HL-60 (cell line): ENCODE measurements around the gene PYGB.

Source experiments
- DNase-seq, 2 experiments: peaks; one replicate each; pipeline ENCODE4 v3.0.0-alpha.2; 2010 to 2020; ENCODE audit warnings: low read depth in 1 of 2, low spot score in 1 of 2
- H3K27ac ChIP-seq: fragments of 250-450 bp; sonication (Bioruptor Pico); replicated peaks from 2 replicates; pipeline ENCODE4 v1.5.1; 2020; ENCODE audit warnings: mild to moderate bottlenecking, moderate library complexity
- H3K27me3 ChIP-seq: fragments of 250-450 bp; sonication (Bioruptor Pico); 2 replicates; pipeline ENCODE4 v1.5.1; 2021; ENCODE audit warnings: mild to moderate bottlenecking, moderate library complexity; ENCODE audit not compliant: insufficient read depth, poor library complexity, severe bottlenecking
- H3K4me3 ChIP-seq: replicated peaks from 2 replicates; pipeline ENCODE4 v1.5.1; 2011; ENCODE audit warnings: mild to moderate bottlenecking, control low read depth, low read length; ENCODE audit not compliant: insufficient read depth
- GABPA ChIP-seq: IDR thresholded peaks from 2 replicates; pipeline ENCODE4 v1.6.1; 2012; ENCODE audit warnings: low read depth
- POLR2AphosphoS5 ChIP-seq: IDR thresholded peaks from 2 replicates; pipeline ENCODE4 v1.6.1; 2012; ENCODE audit warnings: low read depth
- SPI1 ChIP-seq: IDR thresholded peaks from 2 replicates; pipeline ENCODE4 v1.6.1; 2012; ENCODE audit warnings: low read depth, mild to moderate bottlenecking, borderline replicate concordance
- TF ChIP-seq, protein P1 (sequence below): IDR thresholded peaks from one replicate; pipeline ENCODE4 v1.5.1; 2011; ENCODE audit warnings: low read length, control low read depth, inconsistent platforms; ENCODE audit not compliant: insufficient read depth
- TF ChIP-seq, protein P2 (sequence below): IDR thresholded peaks from 2 replicates; pipeline ENCODE4 v1.6.1; 2012; ENCODE audit warnings: low read depth; ENCODE audit not compliant: insufficient replicate concordance

Gene PYGB

DNA sequence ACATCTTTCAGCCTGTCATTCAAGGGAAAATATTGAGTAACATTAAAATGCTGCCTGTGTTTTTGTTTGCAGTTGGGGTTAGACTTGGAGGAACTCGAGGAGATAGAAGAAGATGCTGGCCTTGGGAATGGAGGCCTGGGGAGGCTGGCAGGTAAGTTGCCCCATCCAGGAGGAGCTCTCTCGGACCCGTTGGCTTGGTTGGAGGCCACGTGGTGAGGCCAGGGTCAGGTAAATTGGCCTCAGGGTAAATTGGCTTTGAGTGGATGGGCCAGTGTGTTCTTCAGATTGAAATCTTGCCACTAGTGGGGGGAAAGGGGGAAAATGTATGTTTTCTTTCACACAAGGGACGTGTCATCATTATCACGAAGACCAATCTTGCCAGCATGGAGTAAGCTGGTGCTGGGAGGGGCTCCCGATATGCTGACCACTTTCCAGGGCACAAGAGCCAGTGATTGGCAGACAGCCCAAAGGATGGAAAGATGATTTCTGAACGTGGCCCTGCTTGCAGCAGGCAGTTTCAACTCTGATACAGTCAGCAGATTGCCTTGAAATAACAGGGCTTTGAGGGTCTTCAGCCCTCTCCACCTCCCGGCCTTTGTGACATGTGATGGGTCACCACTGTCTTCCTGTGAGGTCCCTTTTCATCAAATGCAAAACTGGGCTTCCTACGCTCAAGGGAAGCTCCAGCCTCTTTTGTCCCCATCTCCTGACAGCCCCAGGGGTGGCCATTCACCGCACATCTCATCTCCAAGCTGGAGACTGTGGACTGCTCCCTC is 21.4 kb downstream of the PYGB start:
- H3K27ac ChIP-seq = no peak overlapping the region
- no peak for DNase-seq
- H3K27me3 ChIP-seq = no peaks in the 10 kb centered on the region
- no peak overlapping the region for H3K4me3 ChIP-seq
- TF ChIP-seq, protein P1, sequence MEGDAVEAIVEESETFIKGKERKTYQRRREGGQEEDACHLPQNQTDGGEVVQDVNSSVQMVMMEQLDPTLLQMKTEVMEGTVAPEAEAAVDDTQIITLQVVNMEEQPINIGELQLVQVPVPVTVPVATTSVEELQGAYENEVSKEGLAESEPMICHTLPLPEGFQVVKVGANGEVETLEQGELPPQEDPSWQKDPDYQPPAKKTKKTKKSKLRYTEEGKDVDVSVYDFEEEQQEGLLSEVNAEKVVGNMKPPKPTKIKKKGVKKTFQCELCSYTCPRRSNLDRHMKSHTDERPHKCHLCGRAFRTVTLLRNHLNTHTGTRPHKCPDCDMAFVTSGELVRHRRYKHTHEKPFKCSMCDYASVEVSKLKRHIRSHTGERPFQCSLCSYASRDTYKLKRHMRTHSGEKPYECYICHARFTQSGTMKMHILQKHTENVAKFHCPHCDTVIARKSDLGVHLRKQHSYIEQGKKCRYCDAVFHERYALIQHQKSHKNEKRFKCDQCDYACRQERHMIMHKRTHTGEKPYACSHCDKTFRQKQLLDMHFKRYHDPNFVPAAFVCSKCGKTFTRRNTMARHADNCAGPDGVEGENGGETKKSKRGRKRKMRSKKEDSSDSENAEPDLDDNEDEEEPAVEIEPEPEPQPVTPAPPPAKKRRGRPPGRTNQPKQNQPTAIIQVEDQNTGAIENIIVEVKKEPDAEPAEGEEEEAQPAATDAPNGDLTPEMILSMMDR = no peak
- TF ChIP-seq POLR2AphosphoS5 = no peak
- no peak for TF ChIP-seq SPI1
- TF ChIP-seq, protein P2, sequence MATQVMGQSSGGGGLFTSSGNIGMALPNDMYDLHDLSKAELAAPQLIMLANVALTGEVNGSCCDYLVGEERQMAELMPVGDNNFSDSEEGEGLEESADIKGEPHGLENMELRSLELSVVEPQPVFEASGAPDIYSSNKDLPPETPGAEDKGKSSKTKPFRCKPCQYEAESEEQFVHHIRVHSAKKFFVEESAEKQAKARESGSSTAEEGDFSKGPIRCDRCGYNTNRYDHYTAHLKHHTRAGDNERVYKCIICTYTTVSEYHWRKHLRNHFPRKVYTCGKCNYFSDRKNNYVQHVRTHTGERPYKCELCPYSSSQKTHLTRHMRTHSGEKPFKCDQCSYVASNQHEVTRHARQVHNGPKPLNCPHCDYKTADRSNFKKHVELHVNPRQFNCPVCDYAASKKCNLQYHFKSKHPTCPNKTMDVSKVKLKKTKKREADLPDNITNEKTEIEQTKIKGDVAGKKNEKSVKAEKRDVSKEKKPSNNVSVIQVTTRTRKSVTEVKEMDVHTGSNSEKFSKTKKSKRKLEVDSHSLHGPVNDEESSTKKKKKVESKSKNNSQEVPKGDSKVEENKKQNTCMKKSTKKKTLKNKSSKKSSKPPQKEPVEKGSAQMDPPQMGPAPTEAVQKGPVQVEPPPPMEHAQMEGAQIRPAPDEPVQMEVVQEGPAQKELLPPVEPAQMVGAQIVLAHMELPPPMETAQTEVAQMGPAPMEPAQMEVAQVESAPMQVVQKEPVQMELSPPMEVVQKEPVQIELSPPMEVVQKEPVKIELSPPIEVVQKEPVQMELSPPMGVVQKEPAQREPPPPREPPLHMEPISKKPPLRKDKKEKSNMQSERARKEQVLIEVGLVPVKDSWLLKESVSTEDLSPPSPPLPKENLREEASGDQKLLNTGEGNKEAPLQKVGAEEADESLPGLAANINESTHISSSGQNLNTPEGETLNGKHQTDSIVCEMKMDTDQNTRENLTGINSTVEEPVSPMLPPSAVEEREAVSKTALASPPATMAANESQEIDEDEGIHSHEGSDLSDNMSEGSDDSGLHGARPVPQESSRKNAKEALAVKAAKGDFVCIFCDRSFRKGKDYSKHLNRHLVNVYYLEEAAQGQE = no peak
- TF ChIP-seq GABPA = no peak

DNA sequence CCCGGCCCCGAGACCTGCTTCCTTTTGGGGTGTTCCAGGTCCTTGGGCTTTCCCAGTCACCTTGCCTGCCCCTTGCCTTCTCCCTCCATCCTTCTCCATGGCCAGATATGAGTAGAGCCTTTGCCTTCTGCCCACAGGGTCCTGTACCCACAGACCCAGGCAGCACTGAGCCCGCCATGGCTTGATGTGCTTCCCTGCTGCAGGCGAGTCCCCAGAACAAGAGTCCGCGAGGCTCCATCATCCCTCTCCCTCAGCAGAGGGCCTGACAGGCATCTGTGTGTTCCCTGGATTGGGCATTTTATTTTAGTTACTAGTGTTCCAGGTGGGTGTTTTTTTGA is 21.9 kb downstream of the PYGB start:
- TF ChIP-seq GABPA (no peak), SPI1 (no peak), POLR2AphosphoS5 (no peak)
- TF ChIP-seq, protein P1 = no peak
- TF ChIP-seq, protein P2 = no peak
- Histone ChIP-seq H3K4me3 (no peak overlapping the region), H3K27me3 (no peaks in the 10 kb centered on the region), H3K27ac (no peak overlapping the region)
- no peak for DNase-seq

DNA sequence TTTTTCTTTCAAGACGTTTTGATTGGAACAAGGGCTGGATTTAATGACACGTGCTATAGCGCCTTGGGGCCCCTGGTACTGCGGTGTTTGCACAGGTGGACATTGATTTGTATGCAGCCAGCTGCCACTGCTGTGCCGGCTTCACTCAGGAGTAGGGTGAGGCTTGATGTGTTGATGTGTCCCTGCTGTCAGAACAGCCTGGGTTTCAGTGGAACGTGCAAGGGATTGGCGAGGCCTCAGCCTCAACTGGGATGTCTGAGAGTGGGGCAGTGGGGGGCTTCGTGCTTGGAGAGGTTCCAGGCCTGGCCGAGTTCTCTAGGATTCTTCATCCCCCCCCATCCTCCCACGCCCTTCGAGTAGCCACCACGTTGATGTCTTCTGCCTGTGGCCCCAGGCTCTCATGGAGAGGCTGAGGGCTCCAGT is 23.0 kb downstream of the PYGB start:
- H3K4me3 ChIP-seq = no peak overlapping the region
- TF ChIP-seq, protein P1 = no peak
- TF ChIP-seq SPI1 = no peak
- no peak for TF ChIP-seq POLR2AphosphoS5
- TF ChIP-seq, protein P2 = no peak
- no peak for TF ChIP-seq GABPA
- no peak for DNase-seq
- H3K27ac ChIP-seq = no peak overlapping the region
- H3K27me3 ChIP-seq = no peaks in the 10 kb centered on the region
